SK-N-SH (cell line): ENCODE data around the gene MARCHF10.
A peak's percentile ranks its signal among the peaks of the same experiment; 100 is the strongest.

ENCODE experiments used
- ELF1 ChIP-seq: IDR thresholded peaks from 2 replicates; pipeline ENCODE4 v1.4.0; 2012
- SIN3A ChIP-seq: IDR thresholded peaks from 2 replicates; pipeline ENCODE4 v1.6.1; 2012; ENCODE audit warnings: low read depth, mild to moderate bottlenecking, low read length, moderate library complexity, borderline replicate concordance
- SMC3 ChIP-seq: IDR thresholded peaks from 2 replicates; pipeline ENCODE4 v1.6.1; 2012; ENCODE audit warnings: low read depth, low read length, improper control_type of control experiment
- TF ChIP-seq, protein P1 (sequence below): fragments of 200-600 bp; sonication (generic); IDR thresholded peaks from 2 replicates; pipeline ENCODE4 v1.6.1; 2017; ENCODE audit warnings: antibody characterized with exemption, mild to moderate bottlenecking, moderate library complexity

DNA sequence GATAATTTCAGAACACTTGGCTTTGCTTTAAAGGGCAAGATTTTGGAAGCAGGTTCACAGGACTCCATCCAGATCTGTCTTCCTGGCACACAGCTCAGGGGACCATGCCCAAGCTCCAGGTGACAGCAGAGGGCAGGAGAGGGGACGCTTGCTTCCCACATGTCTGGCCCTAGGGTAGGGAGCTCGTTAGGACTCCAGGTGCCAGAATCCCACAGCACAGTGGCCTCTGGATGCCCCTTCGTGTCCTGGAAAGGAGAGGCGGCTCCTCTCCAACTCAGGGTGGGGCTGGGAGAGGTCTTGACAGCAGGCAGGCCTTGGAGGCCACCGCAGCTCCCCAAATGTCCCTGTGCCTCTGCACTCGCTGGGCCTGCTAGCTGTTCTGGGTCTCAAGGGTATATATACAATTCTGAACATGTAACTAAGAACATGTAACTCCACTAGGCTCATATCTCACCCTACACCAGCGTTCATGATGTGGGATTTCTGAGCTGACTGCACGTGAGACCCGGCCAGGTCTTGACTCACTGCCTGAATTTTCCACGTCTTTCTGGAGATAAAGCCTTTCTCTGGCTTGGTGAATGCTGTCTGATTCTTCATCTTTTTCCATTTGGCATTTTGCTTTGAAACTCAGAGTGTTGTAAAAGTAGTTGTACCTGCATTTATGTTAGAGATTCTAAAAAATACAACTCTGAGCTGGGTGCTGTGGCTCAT lies 52.8 kb downstream of the MARCHF10 start:
- TF ChIP-seq SMC3 = peak; percentile 23; the same call in 1 of the 2 replicates
- TF ChIP-seq SIN3A = no peak
- TF ChIP-seq, protein P1, sequence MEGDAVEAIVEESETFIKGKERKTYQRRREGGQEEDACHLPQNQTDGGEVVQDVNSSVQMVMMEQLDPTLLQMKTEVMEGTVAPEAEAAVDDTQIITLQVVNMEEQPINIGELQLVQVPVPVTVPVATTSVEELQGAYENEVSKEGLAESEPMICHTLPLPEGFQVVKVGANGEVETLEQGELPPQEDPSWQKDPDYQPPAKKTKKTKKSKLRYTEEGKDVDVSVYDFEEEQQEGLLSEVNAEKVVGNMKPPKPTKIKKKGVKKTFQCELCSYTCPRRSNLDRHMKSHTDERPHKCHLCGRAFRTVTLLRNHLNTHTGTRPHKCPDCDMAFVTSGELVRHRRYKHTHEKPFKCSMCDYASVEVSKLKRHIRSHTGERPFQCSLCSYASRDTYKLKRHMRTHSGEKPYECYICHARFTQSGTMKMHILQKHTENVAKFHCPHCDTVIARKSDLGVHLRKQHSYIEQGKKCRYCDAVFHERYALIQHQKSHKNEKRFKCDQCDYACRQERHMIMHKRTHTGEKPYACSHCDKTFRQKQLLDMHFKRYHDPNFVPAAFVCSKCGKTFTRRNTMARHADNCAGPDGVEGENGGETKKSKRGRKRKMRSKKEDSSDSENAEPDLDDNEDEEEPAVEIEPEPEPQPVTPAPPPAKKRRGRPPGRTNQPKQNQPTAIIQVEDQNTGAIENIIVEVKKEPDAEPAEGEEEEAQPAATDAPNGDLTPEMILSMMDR = no peak
- TF ChIP-seq ELF1 = no peak
